ENCODE data around the gene SLC34A1. TPM values are rescaled to one million over a fixed set of nuclear protein-coding genes. Genes with fewer than 3 reads are reported as not detected.
A peak's percentile ranks its signal among the peaks of the same experiment; 100 is the strongest.

The SLC34A1 gene
- total and polyA plus RNA-seq, 2 of the 4 experiments (the other 2 are of a cell fraction) = not detected

- Histone ChIP-seq H2BK15ac (ENCODE audit: low read depth, low read length) (no peak overlapping the region), H2AK5ac (ENCODE audit: low read depth, low read length) (no peak overlapping the region), H3K9ac (ENCODE audit: low read depth, low read length) (no peak overlapping the region), H3K4me1 (ENCODE audit: control insufficient read depth, insufficient read depth, low read length) (no peaks in the 10 kb centered on the region), H3K14ac (replicated peaks; ENCODE audit: low read depth, low read length) (no peak overlapping the region), H4K8ac (ENCODE audit: low read depth in 2 of 2, low read length in 2 of 2) (no peak overlapping the region), H3K9me1 (ENCODE audit: insufficient read depth, low read length) (no peaks in the 10 kb centered on the region), H3K56ac (ENCODE audit: extremely low read depth, insufficient read depth, low read length) (no peak overlapping the region), H3K27me3 (ENCODE audit: control insufficient read depth, insufficient read depth, low read length) (peaks cover 25% of the 10 kb centered on the region), H3K36me3 (ENCODE audit: control insufficient read depth, insufficient read depth, low read length) (no peaks in the 10 kb centered on the region), H4K20me1 (ENCODE audit: insufficient read depth, low read length) (no peaks in the 10 kb centered on the region), H2AK9ac (replicated peaks; ENCODE audit: low read depth, low read length, poor library complexity) (peak overlapping the region; percentile 15), H4K91ac (ENCODE audit: insufficient read depth, low read depth, low read length) (no peak overlapping the region), H3K4me3 (ENCODE audit: insufficient read depth, low read depth, low read length) (no peak overlapping the region), H3K27ac (ENCODE audit: insufficient read depth, low read length) (no peak overlapping the region), H2AFZ (replicated peaks; ENCODE audit: low read length, poor library complexity) (no peak overlapping the region), H2BK20ac (ENCODE audit: low read depth, low read length) (no peak overlapping the region), H3K23ac (ENCODE audit: low read depth, low read length) (no peak overlapping the region), H3K9me3 (ENCODE audit: control insufficient read depth, insufficient read depth, low read length) (peaks cover 2% of the 10 kb centered on the region; the same call in 1 of the 2 replicates), H2BK5ac (ENCODE audit: low read depth, low read length, poor library complexity, severe bottlenecking) (no peak overlapping the region), H3K18ac (ENCODE audit: low read depth, low read length) (no peak overlapping the region), H3K79me1 (ENCODE audit: low read depth in 1 of 2, low read length in 2 of 2) (no peaks in the 10 kb centered on the region), H3K4ac (ENCODE audit: low read depth, low read length) (no peak overlapping the region), H4K5ac (ENCODE audit: low read depth, low read length) (no peak overlapping the region), H3K4me2 (ENCODE audit: low read depth, low read length) (no peak overlapping the region), H2BK120ac (ENCODE audit: low read depth, low read length) (no peak overlapping the region)
- in situ Hi-C loops (cut with MboI; ENCODE audit: low sequenced_read_pairs) = no loop called here
- DNase-seq = no peak
- intact Hi-C loops (cut with micrococcal nuclease) = no loop called here
- WGBS, 2 experiments (ENCODE audit: extremely low coverage in 2 of 2, insufficient read length in 1 of 2) = no CpG with 5 or more reads among the region's 3 CpGs
- ChIA-PET POLR2A (ENCODE audit: unreplicated experiment) (interaction anchor here (1.4 kb wide), 1 partner anchor 8 kb away, joined by 4 read pairs; no protein-coding TSS in a partner anchor), CTCF (no interaction called here)
- no TSS peak for BruUV-seq (replicated peaks)
- dilution Hi-C loops (cut with HindIII; ENCODE audit: low sequenced_read_pairs, unreplicated experiment) = no loop called here
- no peak for TF ChIP-seq RFX5 (IDR thresholded peaks at IDR 0.05; ENCODE audit: low read depth, low read length)
- TF ChIP-seq MAZ (IDR thresholded peaks at IDR 0.05; ENCODE audit: borderline replicate concordance, low read depth, low read length) = no peak
- TF ChIP-seq CTCF (conservative IDR thresholded peaks at IDR 0.05; ENCODE audit: low read depth, low read length) = no peak
- no peak for TF ChIP-seq NFE2L2 (IDR thresholded peaks at IDR 0.05; ENCODE audit: low read depth, low read length)
- TF ChIP-seq CHD1 (IDR thresholded peaks at IDR 0.05; ENCODE audit: low read depth, low read length) = no peak
- TF ChIP-seq MAFK (IDR thresholded peaks at IDR 0.05; ENCODE audit: low read depth, low read length) = no peak
- no peak for TF ChIP-seq USF2 (IDR thresholded peaks at IDR 0.05; ENCODE audit: low read depth, low read length)
- no peak for TF ChIP-seq POLR2A (IDR thresholded peaks at IDR 0.05; ENCODE audit: low read depth, low read length)
- no peak for TF ChIP-seq BHLHE40 (IDR thresholded peaks at IDR 0.05; ENCODE audit: low read depth, low read length)
- TF ChIP-seq MXI1 (IDR thresholded peaks at IDR 0.05; ENCODE audit: borderline replicate concordance, low read depth, low read length) = no peak
- TF ChIP-seq RCOR1 (IDR thresholded peaks at IDR 0.05; ENCODE audit: insufficient replicate concordance, low read length) = no peak
- TF ChIP-seq RAD21 (IDR thresholded peaks at IDR 0.05; ENCODE audit: low read length) = no peak
- TF ChIP-seq CEBPB (IDR thresholded peaks at IDR 0.05; ENCODE audit: low read depth, low read length) = no peak
- TF ChIP-seq ELK1 (IDR thresholded peaks at IDR 0.05; ENCODE audit: borderline replicate concordance, low read depth, low read length) = no peak
- TF ChIP-seq SMC3 (IDR thresholded peaks at IDR 0.05; ENCODE audit: low read depth, low read length) = no peak
- no peak for TF ChIP-seq FOS (IDR thresholded peaks at IDR 0.05; ENCODE audit: low read depth, low read length)
- ATAC-seq (ENCODE audit: low read depth) = no peak
Measured at GRCh38 chr5:177359860-177360259, 24.4 kb upstream of the SLC34A1 start.

All from IMR-90 (cell line).